GM23338 (cell line): ENCODE data around the gene TUBG2. TPM values are rescaled to one million over a fixed set of nuclear protein-coding genes. Genes with fewer than 3 reads are reported as not detected.
A peak's percentile ranks its signal among the peaks of the same experiment; 100 is the strongest.

ENCODE experiments used
- ATAC-seq: fragments of 200-7000 bp; cut with Tn5 transposase; 3 replicates; pipeline ENCODE4 v1.9.1; 2020
- DNase-seq: peaks from one replicate; pipeline ENCODE4 v3.0.0-alpha.2; 2015; ENCODE audit warnings: low spot score
- H2AFZ ChIP-seq: fragments of 200-600 bp; sonication (generic); 2 replicates; pipeline ENCODE4 v1.8.0; 2016; ENCODE audit warnings: antibody characterized with exemption, mild to moderate bottlenecking, moderate library complexity
- H3F3A ChIP-seq: fragments of 200-600 bp; sonication (generic); replicated peaks from 2 replicates; pipeline ENCODE4 v1.8.0; 2017; ENCODE audit warnings: antibody characterized with exemption, mixed run types, low read depth
- H3K27ac ChIP-seq: fragments of 200-600 bp; sonication (generic); 2 replicates; pipeline ENCODE4 v1.6.1; 2016; ENCODE audit warnings: low read depth
- H3K27me3 ChIP-seq: fragments of 200-600 bp; sonication (generic); 2 replicates; pipeline ENCODE4 v1.8.0; 2016; ENCODE audit warnings: mild to moderate bottlenecking, mixed run types, moderate library complexity; ENCODE audit not compliant: insufficient read depth
- H3K36me3 ChIP-seq: fragments of 200-600 bp; sonication (generic); 2 replicates; pipeline ENCODE4 v1.8.0; 2016; ENCODE audit warnings: mild to moderate bottlenecking; ENCODE audit not compliant: insufficient read depth
- H3K4me1 ChIP-seq: fragments of 200-600 bp; sonication (generic); 2 replicates; pipeline ENCODE4 v1.8.0; 2016; ENCODE audit warnings: mild to moderate bottlenecking, moderate library complexity; ENCODE audit not compliant: insufficient read depth
- H3K4me2 ChIP-seq: fragments of 200-600 bp; sonication (generic); 2 replicates; pipeline ENCODE4 v1.7.1; 2017; ENCODE audit warnings: mixed run types
- H3K4me3 ChIP-seq: fragments of 200-600 bp; sonication (generic); 2 replicates; pipeline ENCODE4 v1.6.1; 2016; ENCODE audit warnings: mixed run types
- H3K79me2 ChIP-seq: fragments of 200-600 bp; sonication (generic); replicated peaks from 2 replicates; pipeline ENCODE4 v1.8.0; 2017; ENCODE audit warnings: mild to moderate bottlenecking; ENCODE audit not compliant: insufficient read depth
- H3K9me2 ChIP-seq: fragments of 200-600 bp; sonication (generic); 2 replicates; pipeline ENCODE4 v1.8.0; 2017; ENCODE audit not compliant: insufficient read depth
- H4K20me1 ChIP-seq: fragments of 200-600 bp; sonication (generic); replicated peaks from 2 replicates; pipeline ENCODE4 v1.8.0; 2017; ENCODE audit warnings: mild to moderate bottlenecking; ENCODE audit not compliant: insufficient read depth
- H3K27ac Mint-ChIP-seq: 2 replicates; pipeline ENCODE4 v1.8.0; 2020; ENCODE audit warnings: inconsistent platforms, mild to moderate bottlenecking, moderate library complexity, mixed read lengths
- H3K27me3 Mint-ChIP-seq: 3 replicates; pipeline ENCODE4 v1.8.0; 2022; ENCODE audit warnings: low read depth, mild to moderate bottlenecking, moderate library complexity, mixed read lengths, inconsistent platforms; ENCODE audit not compliant: insufficient read depth, poor library complexity
- H3K36me3 Mint-ChIP-seq: 3 replicates; pipeline ENCODE4 v1.8.0; 2021; ENCODE audit warnings: low read depth, mild to moderate bottlenecking, inconsistent platforms, moderate library complexity, mixed read lengths
- H3K4me1 Mint-ChIP-seq: 3 replicates; pipeline ENCODE4 v1.8.0; 2020; ENCODE audit warnings: mild to moderate bottlenecking, inconsistent platforms, mixed read lengths
- H3K4me3 Mint-ChIP-seq: 3 replicates; pipeline ENCODE4 v1.8.0; 2021; ENCODE audit warnings: moderate library complexity, mild to moderate bottlenecking, inconsistent platforms, mixed read lengths
- H3K9me3 Mint-ChIP-seq: 3 replicates; pipeline ENCODE4 v1.8.0; 2020; ENCODE audit warnings: moderate library complexity, mild to moderate bottlenecking, inconsistent platforms, mixed read lengths
- EZH2 ChIP-seq: fragments of 200-600 bp; sonication (generic); IDR thresholded peaks from one replicate; pipeline ENCODE4 v1.8.0; 2017; ENCODE audit warnings: antibody characterized with exemption, mild to moderate bottlenecking, low read depth; ENCODE audit not compliant: unreplicated experiment
- EZH2phosphoT487 ChIP-seq: fragments of 200-600 bp; sonication (generic); IDR thresholded peaks from one replicate; pipeline ENCODE4 v1.8.1; 2018; ENCODE audit warnings: antibody characterized with exemption; ENCODE audit not compliant: unreplicated experiment
- JUNB ChIP-seq: IDR thresholded peaks from one replicate; pipeline ENCODE4 v1.6.1; 2016; ENCODE audit warnings: antibody characterized with exemption; ENCODE audit not compliant: unreplicated experiment
- NANOG ChIP-seq: IDR thresholded peaks from 2 replicates; pipeline ENCODE4 v1.6.1; 2016; ENCODE audit warnings: antibody characterized with exemption, borderline replicate concordance
- polyA plus RNA-seq: library from polyadenylated mRNA; unstranded; fragments of >200 nt; fragmentation: Nextera tagmentation; extraction: Ambion mirVana; gene quantifications from 2 replicates; pipeline ENCODE4 v1.2.1, GENCODE V29; 2016
- total RNA-seq: library from RNA; depleted of rRNA; stranded (reverse); fragments of >200 nt; shearing (Covaris generic); gene quantifications from 2 replicates; pipeline ENCODE4 v1.2.3, GENCODE V29; 2014
- TF ChIP-seq, protein P1 (sequence below): fragments of 250-450 bp; sonication (Bioruptor Pico); IDR thresholded peaks from 2 replicates; pipeline ENCODE4 v1.5.0; 2020; ENCODE audit warnings: mild to moderate bottlenecking, moderate library complexity
- TF ChIP-seq, protein P2 (sequence below): IDR thresholded peaks from one replicate; pipeline ENCODE4 v1.6.1; 2018; ENCODE audit warnings: antibody characterized with exemption; ENCODE audit not compliant: unreplicated experiment

Gene TUBG2
- total and polyA plus RNA-seq, 2 experiments from 2014 or later: 18.2 to 19.0 TPM

DNA sequence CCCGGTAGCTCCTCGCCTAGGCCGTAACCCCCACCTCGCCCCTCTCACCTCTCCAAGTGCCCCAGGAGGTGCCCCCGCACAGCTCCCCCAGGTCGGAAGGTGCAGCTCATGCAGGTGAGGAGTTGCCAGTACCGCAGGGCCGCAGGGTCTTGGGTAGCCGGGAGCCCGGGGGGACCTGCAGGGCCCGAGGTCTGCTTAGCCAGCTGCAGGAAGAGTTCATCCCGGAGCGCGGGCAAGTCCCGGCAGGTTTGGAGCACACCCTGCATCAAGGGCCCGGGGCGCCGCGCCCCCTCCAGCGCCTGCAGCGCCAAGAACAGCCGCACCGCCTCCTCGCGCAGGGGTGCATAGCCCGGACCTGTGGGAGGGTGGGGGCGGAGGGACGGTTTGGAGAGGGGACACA lies 13.0 kb downstream of the TUBG2 start:
- Histone ChIP-seq H3K79me2 (peaks cover 7% of the 10 kb centered on the region; the same call in 1 of the 2 replicates), H3K27ac (no peak overlapping the region), H3F3A (peaks cover 34% of the 10 kb centered on the region), H3K4me1 (peaks cover 38% of the 10 kb centered on the region), H3K27me3 (peaks cover 63% of the 10 kb centered on the region), H4K20me1 (0 out of 2 replicates have a peak, but pooled peaks cover 12% of the 10 kb centered on the region), H3K9me2 (no peaks in the 10 kb centered on the region), H3K4me3 (peak overlapping the region; percentile 77), H3K4me2 (peak overlapping the region; percentile 96), H3K36me3 (no peaks in the 10 kb centered on the region; the same call in 1 of the 2 replicates), H2AFZ (no peak overlapping the region)
- no peaks in the 10 kb centered on the region for H3K9me3 Mint-ChIP-seq
- peak overlapping the region; percentile 67 for H3K4me3 Mint-ChIP-seq
- TF ChIP-seq EZH2: peak; percentile 20
- TF ChIP-seq, protein P1, sequence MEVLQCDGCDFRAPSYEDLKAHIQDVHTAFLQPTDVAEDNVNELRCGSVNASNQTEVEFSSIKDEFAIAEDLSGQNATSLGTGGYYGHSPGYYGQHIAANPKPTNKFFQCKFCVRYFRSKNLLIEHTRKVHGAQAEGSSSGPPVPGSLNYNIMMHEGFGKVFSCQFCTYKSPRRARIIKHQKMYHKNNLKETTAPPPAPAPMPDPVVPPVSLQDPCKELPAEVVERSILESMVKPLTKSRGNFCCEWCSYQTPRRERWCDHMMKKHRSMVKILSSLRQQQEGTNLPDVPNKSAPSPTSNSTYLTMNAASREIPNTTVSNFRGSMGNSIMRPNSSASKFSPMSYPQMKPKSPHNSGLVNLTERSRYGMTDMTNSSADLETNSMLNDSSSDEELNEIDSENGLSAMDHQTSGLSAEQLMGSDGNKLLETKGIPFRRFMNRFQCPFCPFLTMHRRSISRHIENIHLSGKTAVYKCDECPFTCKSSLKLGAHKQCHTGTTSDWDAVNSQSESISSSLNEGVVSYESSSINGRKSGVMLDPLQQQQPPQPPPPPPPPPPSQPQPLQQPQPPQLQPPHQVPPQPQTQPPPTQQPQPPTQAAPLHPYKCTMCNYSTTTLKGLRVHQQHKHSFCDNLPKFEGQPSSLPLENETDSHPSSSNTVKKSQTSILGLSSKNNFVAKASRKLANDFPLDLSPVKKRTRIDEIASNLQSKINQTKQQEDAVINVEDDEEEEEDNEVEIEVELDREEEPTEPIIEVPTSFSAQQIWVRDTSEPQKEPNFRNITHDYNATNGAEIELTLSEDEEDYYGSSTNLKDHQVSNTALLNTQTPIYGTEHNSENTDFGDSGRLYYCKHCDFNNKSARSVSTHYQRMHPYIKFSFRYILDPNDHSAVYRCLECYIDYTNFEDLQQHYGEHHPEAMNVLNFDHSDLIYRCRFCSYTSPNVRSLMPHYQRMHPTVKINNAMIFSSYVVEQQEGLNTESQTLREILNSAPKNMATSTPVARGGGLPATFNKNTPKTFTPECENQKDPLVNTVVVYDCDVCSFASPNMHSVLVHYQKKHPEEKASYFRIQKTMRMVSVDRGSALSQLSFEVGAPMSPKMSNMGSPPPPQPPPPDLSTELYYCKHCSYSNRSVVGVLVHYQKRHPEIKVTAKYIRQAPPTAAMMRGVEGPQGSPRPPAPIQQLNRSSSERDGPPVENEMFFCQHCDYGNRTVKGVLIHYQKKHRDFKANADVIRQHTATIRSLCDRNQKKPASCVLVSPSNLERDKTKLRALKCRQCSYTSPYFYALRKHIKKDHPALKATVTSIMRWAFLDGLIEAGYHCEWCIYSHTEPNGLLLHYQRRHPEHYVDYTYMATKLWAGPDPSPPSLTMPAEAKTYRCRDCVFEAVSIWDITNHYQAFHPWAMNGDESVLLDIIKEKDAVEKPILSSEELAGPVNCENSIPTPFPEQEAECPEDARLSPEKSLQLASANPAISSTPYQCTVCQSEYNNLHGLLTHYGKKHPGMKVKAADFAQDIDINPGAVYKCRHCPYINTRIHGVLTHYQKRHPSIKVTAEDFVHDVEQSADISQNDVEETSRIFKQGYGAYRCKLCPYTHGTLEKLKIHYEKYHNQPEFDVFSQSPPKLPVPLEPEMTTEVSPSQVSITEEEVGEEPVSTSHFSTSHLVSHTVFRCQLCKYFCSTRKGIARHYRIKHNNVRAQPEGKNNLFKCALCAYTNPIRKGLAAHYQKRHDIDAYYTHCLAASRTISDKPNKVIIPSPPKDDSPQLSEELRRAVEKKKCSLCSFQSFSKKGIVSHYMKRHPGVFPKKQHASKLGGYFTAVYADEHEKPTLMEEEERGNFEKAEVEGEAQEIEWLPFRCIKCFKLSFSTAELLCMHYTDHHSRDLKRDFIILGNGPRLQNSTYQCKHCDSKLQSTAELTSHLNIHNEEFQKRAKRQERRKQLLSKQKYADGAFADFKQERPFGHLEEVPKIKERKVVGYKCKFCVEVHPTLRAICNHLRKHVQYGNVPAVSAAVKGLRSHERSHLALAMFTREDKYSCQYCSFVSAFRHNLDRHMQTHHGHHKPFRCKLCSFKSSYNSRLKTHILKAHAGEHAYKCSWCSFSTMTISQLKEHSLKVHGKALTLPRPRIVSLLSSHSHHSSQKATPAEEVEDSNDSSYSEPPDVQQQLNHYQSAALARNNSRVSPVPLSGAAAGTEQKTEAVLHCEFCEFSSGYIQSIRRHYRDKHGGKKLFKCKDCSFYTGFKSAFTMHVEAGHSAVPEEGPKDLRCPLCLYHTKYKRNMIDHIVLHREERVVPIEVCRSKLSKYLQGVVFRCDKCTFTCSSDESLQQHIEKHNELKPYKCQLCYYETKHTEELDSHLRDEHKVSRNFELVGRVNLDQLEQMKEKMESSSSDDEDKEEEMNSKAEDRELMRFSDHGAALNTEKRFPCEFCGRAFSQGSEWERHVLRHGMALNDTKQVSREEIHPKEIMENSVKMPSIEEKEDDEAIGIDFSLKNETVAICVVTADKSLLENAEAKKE: no peak
- peaks cover 63% of the 10 kb centered on the region for H3K27me3 Mint-ChIP-seq
- peaks cover 38% of the 10 kb centered on the region for H3K36me3 Mint-ChIP-seq
- peaks cover 49% of the 10 kb centered on the region for H3K4me1 Mint-ChIP-seq
- DNase-seq (peak; percentile 63), ATAC-seq (peak; percentile 0; the same call in 2 of the 3 replicates)
- no peak overlapping the region for H3K27ac Mint-ChIP-seq

DNA sequence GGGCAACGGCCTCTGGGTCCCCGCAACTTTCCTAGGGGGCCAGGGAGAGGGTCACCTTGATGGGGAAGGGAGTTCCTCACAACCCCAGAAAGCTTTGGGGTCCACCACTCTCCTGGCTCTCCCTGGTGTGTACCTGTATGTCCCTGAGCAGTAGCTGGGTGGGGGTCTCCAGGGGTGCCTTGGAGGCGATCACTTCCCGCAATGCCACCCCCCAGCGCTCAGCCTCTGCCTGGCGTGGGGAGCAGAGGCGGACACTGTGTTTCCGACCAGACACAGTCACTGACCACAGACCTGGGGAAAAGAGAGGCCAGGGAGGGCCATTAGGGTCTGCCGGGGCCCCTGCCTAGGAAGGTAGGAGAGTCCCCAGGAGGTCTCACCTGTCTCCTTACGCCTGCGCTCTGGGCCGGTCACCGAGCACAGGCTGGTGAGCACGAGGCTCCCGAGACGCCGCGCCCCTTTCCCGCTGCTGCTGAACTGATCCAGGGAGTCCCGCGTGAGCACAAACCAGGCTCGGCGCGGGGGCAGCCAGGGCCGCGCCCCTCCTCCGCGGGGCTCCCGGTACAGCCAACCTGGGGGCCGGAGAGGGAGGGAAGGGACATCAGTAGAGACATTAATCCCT lies 14.3 kb downstream of the TUBG2 start:
- ATAC-seq (no peak), DNase-seq (no peak)
- Histone ChIP-seq H3F3A (peaks cover 32% of the 10 kb centered on the region), H4K20me1 (0 out of 2 replicates have a peak, but pooled peaks cover 5% of the 10 kb centered on the region), H3K4me1 (peaks cover 43% of the 10 kb centered on the region), H3K36me3 (no peaks in the 10 kb centered on the region; the same call in 1 of the 2 replicates), H3K79me2 (peaks cover 7% of the 10 kb centered on the region; the same call in 1 of the 2 replicates), H3K4me3 (peak overlapping the region; percentile 92), H2AFZ (no peak overlapping the region), H3K27me3 (peaks cover 63% of the 10 kb centered on the region), H3K27ac (no peak overlapping the region), H3K9me2 (no peaks in the 10 kb centered on the region), H3K4me2 (peak overlapping the region; percentile 98)
- Mint-ChIP-seq H3K27ac (no peak overlapping the region), H3K36me3 (peaks cover 30% of the 10 kb centered on the region), H3K9me3 (no peaks in the 10 kb centered on the region), H3K27me3 (peaks cover 65% of the 10 kb centered on the region), H3K4me1 (peaks cover 45% of the 10 kb centered on the region), H3K4me3 (no peak overlapping the region)
- TF ChIP-seq EZH2 (no peak), NANOG (no peak), EZH2phosphoT487 (no peak), JUNB (no peak)
- TF ChIP-seq, protein P2, sequence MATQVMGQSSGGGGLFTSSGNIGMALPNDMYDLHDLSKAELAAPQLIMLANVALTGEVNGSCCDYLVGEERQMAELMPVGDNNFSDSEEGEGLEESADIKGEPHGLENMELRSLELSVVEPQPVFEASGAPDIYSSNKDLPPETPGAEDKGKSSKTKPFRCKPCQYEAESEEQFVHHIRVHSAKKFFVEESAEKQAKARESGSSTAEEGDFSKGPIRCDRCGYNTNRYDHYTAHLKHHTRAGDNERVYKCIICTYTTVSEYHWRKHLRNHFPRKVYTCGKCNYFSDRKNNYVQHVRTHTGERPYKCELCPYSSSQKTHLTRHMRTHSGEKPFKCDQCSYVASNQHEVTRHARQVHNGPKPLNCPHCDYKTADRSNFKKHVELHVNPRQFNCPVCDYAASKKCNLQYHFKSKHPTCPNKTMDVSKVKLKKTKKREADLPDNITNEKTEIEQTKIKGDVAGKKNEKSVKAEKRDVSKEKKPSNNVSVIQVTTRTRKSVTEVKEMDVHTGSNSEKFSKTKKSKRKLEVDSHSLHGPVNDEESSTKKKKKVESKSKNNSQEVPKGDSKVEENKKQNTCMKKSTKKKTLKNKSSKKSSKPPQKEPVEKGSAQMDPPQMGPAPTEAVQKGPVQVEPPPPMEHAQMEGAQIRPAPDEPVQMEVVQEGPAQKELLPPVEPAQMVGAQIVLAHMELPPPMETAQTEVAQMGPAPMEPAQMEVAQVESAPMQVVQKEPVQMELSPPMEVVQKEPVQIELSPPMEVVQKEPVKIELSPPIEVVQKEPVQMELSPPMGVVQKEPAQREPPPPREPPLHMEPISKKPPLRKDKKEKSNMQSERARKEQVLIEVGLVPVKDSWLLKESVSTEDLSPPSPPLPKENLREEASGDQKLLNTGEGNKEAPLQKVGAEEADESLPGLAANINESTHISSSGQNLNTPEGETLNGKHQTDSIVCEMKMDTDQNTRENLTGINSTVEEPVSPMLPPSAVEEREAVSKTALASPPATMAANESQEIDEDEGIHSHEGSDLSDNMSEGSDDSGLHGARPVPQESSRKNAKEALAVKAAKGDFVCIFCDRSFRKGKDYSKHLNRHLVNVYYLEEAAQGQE: no peak
